ENCODE data around the gene EPG5.
"Not testable (repeated sequence)": the region's sequence is repeated elsewhere in the genome, so short reads cannot be mapped to it uniquely, and the experiment has no call there.

Gene EPG5

DNA sequence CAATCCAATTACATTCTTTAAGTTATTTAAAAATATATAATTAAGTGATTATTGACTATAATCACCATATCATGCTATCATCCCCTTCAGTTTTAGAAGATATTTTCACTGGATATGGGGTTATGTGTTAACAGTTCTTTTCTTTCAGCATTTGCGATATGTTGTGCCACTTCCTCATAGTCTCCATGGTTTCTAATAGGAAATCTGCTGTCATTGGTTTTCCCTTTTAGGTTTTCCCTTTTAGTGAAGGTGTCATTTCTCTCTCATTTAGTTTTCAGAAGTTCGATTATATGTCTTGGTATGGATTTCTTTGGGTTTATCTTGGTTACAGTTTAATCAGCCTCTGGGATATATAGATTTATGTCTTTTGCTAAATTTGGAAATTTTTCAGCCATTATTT lies 34.8 kb upstream of the EPG5 start:
- Histone ChIP-seq H3K27ac (ENCODE audit: insufficient read depth, low read length, poor library complexity, severe bottlenecking) (no peak overlapping the region), H3K4me3 (ENCODE audit: insufficient read depth, low read depth, low read length, poor library complexity, severe bottlenecking) (no peak overlapping the region), H3K9me3 (ENCODE audit: control insufficient read depth, low read length) (no peaks in the 10 kb centered on the region), H3K4me1 (ENCODE audit: control insufficient read depth, insufficient read depth, low read length, poor library complexity, severe bottlenecking) (peaks cover 15% of the 10 kb centered on the region), H3K36me3 (ENCODE audit: control insufficient read depth, insufficient read depth, low read length) (no peaks in the 10 kb centered on the region), H3K27me3 (replicated peaks; ENCODE audit: control insufficient read depth, insufficient read depth, low read length, poor library complexity, severe bottlenecking) (no peaks in the 10 kb centered on the region)
- no peak for DNase-seq

GRCh38 chr18:46001074-46001473 lies 33.9 kb upstream of the EPG5 start:
- Histone ChIP-seq H3K27me3 (replicated peaks; ENCODE audit: control insufficient read depth, insufficient read depth, low read length, poor library complexity, severe bottlenecking) (no peaks in the 10 kb centered on the region), H3K36me3 (ENCODE audit: control insufficient read depth, insufficient read depth, low read length) (no peaks in the 10 kb centered on the region), H3K27ac (ENCODE audit: insufficient read depth, low read length, poor library complexity, severe bottlenecking) (no peak overlapping the region), H3K4me1 (ENCODE audit: control insufficient read depth, insufficient read depth, low read length, poor library complexity, severe bottlenecking) (peaks cover 21% of the 10 kb centered on the region), H3K4me3 (ENCODE audit: insufficient read depth, low read depth, low read length, poor library complexity, severe bottlenecking) (no peak overlapping the region), H3K9me3 (ENCODE audit: control insufficient read depth, low read length) (no peaks in the 10 kb centered on the region)
- no peak for DNase-seq

- peak overlapping the region; percentile 34 for H3K27ac ChIP-seq (ENCODE audit: insufficient read depth, low read length, poor library complexity, severe bottlenecking)
- DNase-seq, result no peak
- no peaks in the 10 kb centered on the region for H3K27me3 ChIP-seq (replicated peaks; ENCODE audit: control insufficient read depth, insufficient read depth, low read length, poor library complexity, severe bottlenecking)
- no peaks in the 10 kb centered on the region for H3K36me3 ChIP-seq (ENCODE audit: control insufficient read depth, insufficient read depth, low read length)
- no peaks in the 10 kb centered on the region for H3K9me3 ChIP-seq (ENCODE audit: control insufficient read depth, low read length)
- peaks cover 21% of the 10 kb centered on the region for H3K4me1 ChIP-seq (ENCODE audit: control insufficient read depth, insufficient read depth, low read length, poor library complexity, severe bottlenecking)
- no peak overlapping the region for H3K4me3 ChIP-seq (ENCODE audit: insufficient read depth, low read depth, low read length, poor library complexity, severe bottlenecking)
Measured at GRCh38 chr18:45999536-45999935, 32.4 kb upstream of the EPG5 start.

GRCh38 chr18:45998244-45998643 lies 31.1 kb upstream of the EPG5 start:
- no peaks in the 10 kb centered on the region for H3K27me3 ChIP-seq (replicated peaks; ENCODE audit: control insufficient read depth, insufficient read depth, low read length, poor library complexity, severe bottlenecking)
- H3K36me3 ChIP-seq (ENCODE audit: control insufficient read depth, insufficient read depth, low read length), result no peaks in the 10 kb centered on the region
- DNase-seq, result no peak
- H3K4me3 ChIP-seq (ENCODE audit: insufficient read depth, low read depth, low read length, poor library complexity, severe bottlenecking), result peak overlapping the region; percentile 41
- peak overlapping the region; percentile 34 for H3K27ac ChIP-seq (ENCODE audit: insufficient read depth, low read length, poor library complexity, severe bottlenecking)
- H3K4me1 ChIP-seq (ENCODE audit: control insufficient read depth, insufficient read depth, low read length, poor library complexity, severe bottlenecking), result peaks cover 21% of the 10 kb centered on the region
- H3K9me3 ChIP-seq (ENCODE audit: control insufficient read depth, low read length), result no peaks in the 10 kb centered on the region

- no peak for DNase-seq
- Histone ChIP-seq H3K4me1 (ENCODE audit: control insufficient read depth, insufficient read depth, low read length, poor library complexity, severe bottlenecking) (peaks cover 21% of the 10 kb centered on the region), H3K36me3 (ENCODE audit: control insufficient read depth, insufficient read depth, low read length) (no peaks in the 10 kb centered on the region), H3K27ac (ENCODE audit: insufficient read depth, low read length, poor library complexity, severe bottlenecking) (peak overlapping the region; percentile 34), H3K9me3 (ENCODE audit: control insufficient read depth, low read length) (no peaks in the 10 kb centered on the region), H3K4me3 (ENCODE audit: insufficient read depth, low read depth, low read length, poor library complexity, severe bottlenecking) (peak overlapping the region; percentile 41), H3K27me3 (replicated peaks; ENCODE audit: control insufficient read depth, insufficient read depth, low read length, poor library complexity, severe bottlenecking) (no peaks in the 10 kb centered on the region)
Measured at GRCh38 chr18:45997700-45998151, 30.6 kb upstream of the EPG5 start.

- Histone ChIP-seq H3K27me3 (replicated peaks; ENCODE audit: control insufficient read depth, insufficient read depth, low read length, poor library complexity, severe bottlenecking) (no peaks in the 10 kb centered on the region), H3K4me3 (ENCODE audit: insufficient read depth, low read depth, low read length, poor library complexity, severe bottlenecking) (no peak overlapping the region), H3K36me3 (ENCODE audit: control insufficient read depth, insufficient read depth, low read length) (no peaks in the 10 kb centered on the region), H3K9me3 (ENCODE audit: control insufficient read depth, low read length) (no peaks in the 10 kb centered on the region), H3K4me1 (ENCODE audit: control insufficient read depth, insufficient read depth, low read length, poor library complexity, severe bottlenecking) (peaks cover 21% of the 10 kb centered on the region), H3K27ac (ENCODE audit: insufficient read depth, low read length, poor library complexity, severe bottlenecking) (no peak overlapping the region)
- DNase-seq, result no peak
Measured at GRCh38 chr18:45995461-45995860, 28.3 kb upstream of the EPG5 start.

- peaks cover 6% of the 10 kb centered on the region for H3K36me3 ChIP-seq (ENCODE audit: control insufficient read depth, insufficient read depth, low read length)
- no peak overlapping the region for H3K27ac ChIP-seq (ENCODE audit: insufficient read depth, low read length, poor library complexity, severe bottlenecking)
- H3K4me1 ChIP-seq (ENCODE audit: control insufficient read depth, insufficient read depth, low read length, poor library complexity, severe bottlenecking), result peaks cover 14% of the 10 kb centered on the region
- H3K27me3 ChIP-seq (replicated peaks; ENCODE audit: control insufficient read depth, insufficient read depth, low read length, poor library complexity, severe bottlenecking), result no peaks in the 10 kb centered on the region
- DNase-seq, result no peak
- H3K4me3 ChIP-seq (ENCODE audit: insufficient read depth, low read depth, low read length, poor library complexity, severe bottlenecking), result no peak overlapping the region
- no peaks in the 10 kb centered on the region for H3K9me3 ChIP-seq (ENCODE audit: control insufficient read depth, low read length)
Measured at GRCh38 chr18:45993438-45993837, 26.3 kb upstream of the EPG5 start.

DNA sequence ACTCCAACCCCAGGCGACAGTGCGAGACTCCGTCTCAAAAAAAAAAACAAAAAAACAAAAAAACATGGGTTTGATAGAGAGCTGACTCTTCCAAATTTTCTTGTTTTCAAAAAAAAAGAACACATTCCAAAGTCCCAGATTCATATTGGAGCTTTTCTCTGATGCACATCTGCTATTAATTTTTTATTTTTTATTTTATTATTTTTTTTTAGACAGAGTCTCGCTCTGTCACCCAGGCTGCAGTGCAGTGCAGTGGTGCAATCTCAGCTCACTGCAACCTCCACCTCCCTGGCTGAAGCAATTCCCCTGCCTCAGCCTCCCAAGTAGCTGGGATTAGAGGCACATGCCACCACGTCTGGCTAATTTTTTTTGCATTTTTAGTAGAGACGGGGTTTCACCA lies 25.4 kb upstream of the EPG5 start:
- not testable (repeated sequence) for H3K27me3 ChIP-seq (replicated peaks; ENCODE audit: control insufficient read depth, insufficient read depth, low read length, poor library complexity, severe bottlenecking); H3K27ac ChIP-seq (ENCODE audit: insufficient read depth, low read length, poor library complexity, severe bottlenecking); H3K4me3 ChIP-seq (ENCODE audit: insufficient read depth, low read depth, low read length, poor library complexity, severe bottlenecking); H3K36me3 ChIP-seq (ENCODE audit: control insufficient read depth, insufficient read depth, low read length); H3K9me3 ChIP-seq (ENCODE audit: control insufficient read depth, low read length); DNase-seq
- peaks cover 10% of the 10 kb centered on the region for H3K4me1 ChIP-seq (ENCODE audit: control insufficient read depth, insufficient read depth, low read length, poor library complexity, severe bottlenecking)

DNA sequence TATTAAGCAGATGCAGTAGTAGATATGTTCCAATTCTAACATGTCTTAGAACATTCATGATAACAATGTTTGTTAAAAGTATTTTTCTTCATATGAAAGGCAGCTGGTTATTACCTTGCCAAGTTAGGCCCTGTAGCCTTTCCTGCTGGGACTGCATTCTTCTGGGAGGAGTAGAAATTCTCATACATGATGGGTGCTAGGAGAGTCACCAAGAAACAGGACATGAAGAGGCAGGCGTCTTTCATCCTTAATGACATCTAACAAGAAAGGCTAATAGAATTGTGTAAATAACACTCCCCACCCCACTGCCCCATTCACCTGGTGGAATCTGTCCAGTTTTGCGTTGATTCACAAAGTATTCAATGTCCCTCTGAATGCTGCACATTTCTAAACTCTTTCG lies 24.7 kb upstream of the EPG5 start:
- Histone ChIP-seq H3K9me3 (ENCODE audit: control insufficient read depth, low read length) (no peaks in the 10 kb centered on the region), H3K36me3 (ENCODE audit: control insufficient read depth, insufficient read depth, low read length) (peaks cover 6% of the 10 kb centered on the region), H3K27me3 (replicated peaks; ENCODE audit: control insufficient read depth, insufficient read depth, low read length, poor library complexity, severe bottlenecking) (no peaks in the 10 kb centered on the region), H3K27ac (ENCODE audit: insufficient read depth, low read length, poor library complexity, severe bottlenecking) (no peak overlapping the region), H3K4me1 (ENCODE audit: control insufficient read depth, insufficient read depth, low read length, poor library complexity, severe bottlenecking) (peaks cover 5% of the 10 kb centered on the region), H3K4me3 (ENCODE audit: insufficient read depth, low read depth, low read length, poor library complexity, severe bottlenecking) (no peak overlapping the region)
- no peak for DNase-seq

DNA sequence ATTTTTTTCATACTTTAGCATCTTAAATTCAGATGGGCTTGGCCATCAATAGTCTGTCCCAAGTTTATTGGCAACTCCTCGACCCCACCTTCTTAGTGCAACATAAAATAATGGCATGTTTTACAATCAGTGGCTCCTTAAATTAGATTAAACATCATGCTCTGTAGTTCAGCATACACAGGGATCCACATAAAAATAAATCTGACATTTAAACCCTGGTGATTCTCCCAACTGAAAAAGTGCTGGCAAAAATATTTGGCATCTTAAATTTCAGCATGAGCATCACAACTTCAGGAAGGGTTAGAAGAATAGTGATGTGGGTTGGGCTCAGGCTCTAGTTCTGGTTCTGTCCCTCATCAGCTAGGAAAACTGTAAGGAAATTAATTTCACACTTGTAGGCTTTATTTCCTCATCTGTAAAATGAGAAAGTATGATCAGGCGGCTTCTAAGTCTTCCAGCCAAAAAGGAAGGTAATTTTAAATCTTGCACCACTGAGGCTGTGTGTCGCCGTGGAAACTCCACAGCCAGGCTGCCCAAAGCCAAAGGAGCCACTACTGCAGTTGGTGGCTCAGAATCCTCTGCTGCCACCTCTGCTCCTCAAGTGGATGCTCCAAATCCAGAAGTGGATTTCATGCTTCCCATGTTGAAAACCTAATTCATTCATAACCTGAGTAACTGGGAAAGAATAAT lies 17.6 kb upstream of the EPG5 start:
- Histone ChIP-seq H3K4me1 (ENCODE audit: control insufficient read depth, insufficient read depth, low read length, poor library complexity, severe bottlenecking) (no peaks in the 10 kb centered on the region), H3K27ac (ENCODE audit: insufficient read depth, low read length, poor library complexity, severe bottlenecking) (no peak overlapping the region), H3K36me3 (ENCODE audit: control insufficient read depth, insufficient read depth, low read length) (peaks cover 2% of the 10 kb centered on the region), H3K9me3 (ENCODE audit: control insufficient read depth, low read length) (no peaks in the 10 kb centered on the region), H3K4me3 (ENCODE audit: insufficient read depth, low read depth, low read length, poor library complexity, severe bottlenecking) (no peak overlapping the region), H3K27me3 (replicated peaks; ENCODE audit: control insufficient read depth, insufficient read depth, low read length, poor library complexity, severe bottlenecking) (no peaks in the 10 kb centered on the region)
- no peak for DNase-seq

All from effector memory CD4-positive, alpha-beta T cell (primary cell).